ES-I3 (cell line): ENCODE measurements around the gene CAMTA2.

Experiments
- H3K36me3 ChIP-seq: 2 replicates; pipeline ENCODE4 v1.6.1; 2013; ENCODE audit warnings: mild to moderate bottlenecking, low read length, control low read depth, moderate library complexity; ENCODE audit not compliant: insufficient read depth
- H3K4me1 ChIP-seq: 2 replicates; pipeline ENCODE4 v1.6.1; 2013; ENCODE audit warnings: mild to moderate bottlenecking, control low read depth, low read length; ENCODE audit not compliant: insufficient read depth
- H3K9ac ChIP-seq: 2 replicates; pipeline ENCODE4 v1.6.1; 2013; ENCODE audit warnings: low read depth, mild to moderate bottlenecking, low read length, moderate library complexity
- H3K9me3 ChIP-seq: 2 replicates; pipeline ENCODE4 v1.6.1; 2013; ENCODE audit warnings: mild to moderate bottlenecking, low read length, moderate library complexity; ENCODE audit not compliant: control insufficient read depth, insufficient read depth

The CAMTA2 gene

DNA sequence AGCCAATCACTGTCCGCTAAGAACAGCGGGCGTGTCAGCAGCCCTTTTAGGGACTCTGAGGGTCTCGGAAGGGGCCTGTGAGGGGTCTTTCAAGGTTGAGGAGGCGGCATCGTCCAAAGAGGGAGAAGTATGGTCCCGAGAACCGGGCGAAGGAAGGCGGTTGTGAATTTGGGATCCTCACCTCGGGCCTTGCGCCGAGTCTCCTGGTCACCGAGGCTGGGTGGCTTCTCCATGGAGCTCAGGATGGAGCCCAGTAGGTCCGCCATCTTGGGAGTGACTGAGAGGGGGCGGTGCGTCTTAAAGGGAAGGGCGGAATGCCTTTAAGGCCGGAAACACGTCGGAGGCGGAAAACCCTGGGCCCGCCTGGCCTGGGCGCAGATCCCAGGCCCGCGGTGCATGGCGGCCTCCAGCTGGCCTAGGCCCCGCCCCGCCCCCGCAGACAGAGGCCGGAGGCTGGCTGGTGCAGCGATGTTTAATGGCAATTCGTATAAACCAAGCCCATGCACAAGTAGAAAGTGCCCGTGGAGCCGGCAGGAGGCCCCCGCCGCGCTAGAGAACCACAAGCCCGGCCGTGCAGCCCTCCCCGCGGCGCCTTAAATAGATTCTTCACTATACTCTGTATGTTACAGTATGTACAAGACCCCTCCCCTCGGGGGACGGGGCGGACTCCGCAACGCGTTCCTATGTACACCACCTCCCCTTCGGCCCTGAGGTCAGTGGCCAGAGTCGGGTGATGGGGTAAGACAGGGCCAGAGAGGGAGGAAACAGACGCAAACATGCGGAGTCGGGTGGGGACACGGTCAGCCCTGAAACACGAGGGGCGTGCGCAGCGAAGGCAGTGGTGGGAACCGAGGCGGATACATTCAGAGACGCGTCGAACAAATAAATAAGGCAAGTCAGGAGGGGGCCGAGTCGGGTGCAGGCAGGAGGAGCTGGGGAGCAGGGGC is 19.7 kb downstream of the CAMTA2 start, which contains the start of gene SPAG7:
SPAG7 (minus strand) TSS at position 279 of the 947 bp plus-strand sequence; CDS start at position 266, 13 bp downstream.
- peaks cover 5% of the 10 kb centered on the region for H3K36me3 ChIP-seq
- no peaks in the 10 kb centered on the region for H3K9me3 ChIP-seq
- peaks cover 11% of the 10 kb centered on the region for H3K4me1 ChIP-seq
- H3K9ac ChIP-seq: peak within 1 kb of the TSS; percentile 73

DNA sequence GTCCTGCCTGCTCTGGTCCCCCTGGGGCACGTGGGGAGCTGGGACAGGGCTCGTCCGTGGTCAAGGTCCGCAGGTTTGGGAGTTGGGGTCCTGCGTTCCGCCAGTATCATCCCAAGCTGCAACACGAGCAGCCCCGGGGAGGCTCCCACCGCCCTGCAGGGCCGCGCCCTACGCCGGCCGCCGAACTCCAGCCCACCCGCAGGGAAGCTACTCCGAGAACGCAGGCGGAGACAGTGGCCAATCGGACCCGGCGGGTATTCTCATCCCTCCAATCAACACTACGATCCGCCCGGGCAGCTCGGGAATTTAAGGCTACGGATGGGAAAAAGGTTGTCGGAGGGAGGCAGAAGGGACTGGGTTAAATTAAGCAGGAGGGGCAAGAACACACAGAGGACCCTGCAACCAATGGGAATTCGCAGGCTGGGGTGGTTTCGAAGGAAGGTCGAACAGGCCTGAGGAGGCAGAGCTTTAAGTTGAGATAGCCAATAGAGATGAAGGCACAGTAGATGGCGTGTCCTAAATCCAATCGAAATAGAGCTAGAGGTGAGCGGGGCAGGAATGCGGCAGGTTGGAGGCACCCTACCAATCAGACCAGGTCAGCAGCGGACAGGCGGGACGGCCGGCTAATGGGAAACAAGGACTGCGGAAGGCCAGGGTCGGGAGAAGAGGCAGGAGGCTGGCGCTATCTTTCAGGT is 20.5 kb downstream of the CAMTA2 start:
- Histone ChIP-seq H3K4me1 (peaks cover 11% of the 10 kb centered on the region), H3K9ac (peak overlapping the region; percentile 73), H3K9me3 (no peaks in the 10 kb centered on the region), H3K36me3 (peaks cover 5% of the 10 kb centered on the region)

DNA sequence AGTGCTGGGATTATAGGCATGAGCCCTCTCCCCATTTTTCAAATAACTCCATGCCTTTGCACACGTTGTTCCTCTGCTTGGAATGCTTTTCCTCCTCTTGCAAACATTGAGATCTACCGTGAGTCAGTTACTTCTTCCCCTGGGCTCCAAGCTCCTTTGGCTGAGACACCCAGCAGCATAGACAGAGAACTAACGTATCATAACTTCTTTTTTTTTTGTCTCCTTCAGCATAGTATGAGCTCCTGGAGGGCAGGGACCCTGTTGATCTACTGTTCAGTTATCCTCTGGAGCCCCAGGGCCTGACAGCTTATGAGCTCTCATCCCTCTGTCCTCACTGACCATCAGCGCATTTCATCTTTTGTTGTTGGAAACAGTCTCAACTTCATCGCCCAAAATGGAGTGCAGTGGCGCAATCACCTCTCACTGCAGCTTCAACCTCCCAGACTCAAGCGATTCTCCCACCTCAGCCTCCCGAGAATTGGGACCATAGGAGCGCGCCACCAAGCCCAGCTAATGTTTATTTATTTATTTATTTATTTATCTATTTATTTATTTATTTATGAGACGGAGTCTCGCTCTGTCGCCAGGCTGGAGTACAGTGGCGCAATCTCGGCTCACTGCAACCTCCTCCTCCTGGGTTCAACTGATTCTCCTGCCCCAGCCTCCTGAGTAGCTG is 22.0 kb downstream of the CAMTA2 start:
- H3K9me3 ChIP-seq: no peaks in the 10 kb centered on the region
- H3K36me3 ChIP-seq: peaks cover 5% of the 10 kb centered on the region
- H3K4me1 ChIP-seq: peaks cover 11% of the 10 kb centered on the region
- H3K9ac ChIP-seq: no peak overlapping the region

DNA sequence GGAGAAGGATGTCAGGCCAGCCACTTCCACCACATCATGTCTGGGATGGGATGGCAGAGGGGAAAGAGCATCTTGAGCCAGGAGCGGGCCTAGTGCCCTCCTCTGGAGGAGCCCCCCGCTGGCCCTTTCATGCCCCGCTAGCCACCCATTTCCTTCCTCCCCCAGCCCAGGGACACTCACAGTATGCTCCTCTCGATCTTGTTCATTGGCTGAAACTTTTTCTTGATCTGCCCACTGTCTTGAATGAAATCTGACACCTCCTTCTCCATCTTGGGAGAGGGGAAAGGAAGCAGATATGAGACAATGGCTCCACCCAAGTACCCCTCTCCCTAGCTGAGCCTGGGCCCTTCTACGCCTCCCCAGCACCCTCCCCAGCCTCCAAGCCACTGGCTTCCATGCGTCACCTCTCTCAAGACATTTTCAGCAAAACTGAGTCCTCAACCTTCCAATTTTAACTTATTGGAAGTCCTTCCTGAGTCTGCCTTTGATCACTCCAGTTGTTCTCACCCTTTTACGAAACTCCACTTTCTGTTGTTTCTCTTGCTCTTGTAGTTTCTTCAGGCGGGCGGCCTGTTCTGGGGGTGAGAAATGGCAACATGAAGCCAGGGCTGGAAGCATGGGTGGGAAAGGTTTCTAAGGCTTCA is 27.1 kb downstream of the CAMTA2 start:
- H3K36me3 ChIP-seq: no peaks in the 10 kb centered on the region; the same call in 1 of the 2 replicates
- no peaks in the 10 kb centered on the region for H3K9me3 ChIP-seq
- H3K4me1 ChIP-seq: no peaks in the 10 kb centered on the region; the same call in 1 of the 2 replicates
- H3K9ac ChIP-seq: no peak overlapping the region

DNA sequence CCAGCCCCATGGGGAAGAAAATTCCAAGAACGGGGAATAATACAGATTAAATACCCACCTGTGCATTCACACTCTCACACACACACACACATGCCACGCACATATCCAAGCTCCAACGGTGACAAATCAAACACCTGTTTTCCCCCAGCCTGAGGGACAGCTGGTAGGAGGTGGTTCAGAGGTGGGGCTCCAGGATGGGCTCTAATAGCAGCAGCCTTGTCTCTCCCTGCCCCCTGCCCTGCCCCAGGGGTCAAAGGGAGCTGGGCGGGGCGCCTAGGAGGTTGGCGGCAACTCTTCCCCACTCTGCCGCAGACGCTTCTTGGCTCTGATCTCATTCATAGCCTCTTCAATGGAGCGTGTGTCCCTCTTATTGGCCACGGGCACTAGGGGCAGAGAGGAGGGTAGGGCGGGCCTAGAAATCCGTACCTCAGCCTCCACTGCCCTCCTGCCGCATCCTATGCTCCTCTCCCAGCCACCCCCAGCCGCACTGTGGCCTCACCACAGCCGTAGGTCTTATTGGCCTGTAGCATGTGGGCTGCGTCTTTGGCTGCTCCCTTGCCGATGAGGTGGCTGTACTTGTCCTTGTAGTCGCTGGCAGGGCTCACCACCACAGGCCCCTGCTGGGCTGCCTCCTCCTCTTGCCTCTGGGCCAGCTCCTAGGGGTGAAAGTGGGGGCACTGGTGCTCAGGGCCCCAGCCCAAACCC is 28.1 kb downstream of the CAMTA2 start:
- Histone ChIP-seq H3K36me3 (no peaks in the 10 kb centered on the region; the same call in 1 of the 2 replicates), H3K9me3 (no peaks in the 10 kb centered on the region), H3K4me1 (no peaks in the 10 kb centered on the region; the same call in 1 of the 2 replicates), H3K9ac (no peak overlapping the region)

DNA sequence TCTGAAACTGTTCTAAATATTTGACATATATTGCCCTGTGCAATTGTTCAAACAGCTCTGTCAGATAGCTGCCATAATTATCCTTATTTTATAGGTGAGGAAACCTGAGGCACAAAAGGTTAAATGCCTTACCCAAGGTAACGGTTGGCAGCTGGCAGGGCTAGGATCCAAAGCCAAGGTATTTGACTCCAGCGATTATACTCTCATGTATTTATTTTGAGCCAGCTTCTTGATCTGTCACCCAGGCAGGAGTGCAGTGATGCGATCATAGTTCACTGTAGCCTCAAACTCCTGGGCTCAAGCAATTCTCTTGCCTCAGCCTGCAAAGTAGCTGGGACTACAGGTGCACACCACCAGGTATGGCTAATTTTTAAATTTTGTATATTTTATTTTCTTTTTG is 29.4 kb downstream of the CAMTA2 start:
- no peaks in the 10 kb centered on the region; the same call in 1 of the 2 replicates for H3K4me1 ChIP-seq

DNA sequence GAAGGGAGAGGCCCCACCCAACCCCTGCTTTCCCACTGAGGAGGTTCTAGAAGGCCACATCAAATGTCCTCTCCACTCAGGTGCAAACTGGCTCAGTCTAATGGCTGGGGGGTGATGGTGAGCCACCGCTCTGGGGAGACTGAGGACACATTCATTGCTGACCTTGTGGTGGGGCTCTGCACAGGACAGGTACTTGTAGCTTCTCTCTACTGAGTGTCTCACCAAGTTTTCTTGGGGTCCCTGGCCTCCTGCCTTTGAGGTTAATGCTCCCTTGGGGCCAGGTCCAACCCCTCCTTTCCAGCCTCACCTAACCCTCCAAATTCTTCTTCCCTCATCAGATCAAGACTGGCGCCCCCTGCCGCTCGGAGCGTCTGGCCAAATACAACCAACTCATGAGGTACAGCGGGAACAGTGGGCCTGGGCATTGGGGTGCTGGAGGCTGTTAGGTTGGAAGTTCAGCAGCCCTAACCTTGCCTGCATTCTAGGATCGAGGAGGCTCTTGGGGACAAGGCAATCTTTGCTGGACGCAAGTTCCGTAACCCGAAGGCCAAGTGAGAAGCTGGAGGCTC is 30.9 kb downstream of the CAMTA2 start:
- H3K9ac ChIP-seq: no peak overlapping the region
- H3K36me3 ChIP-seq: no peaks in the 10 kb centered on the region
- H3K4me1 ChIP-seq: peaks cover 4% of the 10 kb centered on the region; the same call in 1 of the 2 replicates
- H3K9me3 ChIP-seq: no peaks in the 10 kb centered on the region

More for the DNA sequence above, 29.4 kb downstream of the CAMTA2 start:
- no peak overlapping the region for H3K9ac ChIP-seq
- no peaks in the 10 kb centered on the region; the same call in 1 of the 2 replicates for H3K36me3 ChIP-seq
- H3K9me3 ChIP-seq: no peaks in the 10 kb centered on the region

DNA sequence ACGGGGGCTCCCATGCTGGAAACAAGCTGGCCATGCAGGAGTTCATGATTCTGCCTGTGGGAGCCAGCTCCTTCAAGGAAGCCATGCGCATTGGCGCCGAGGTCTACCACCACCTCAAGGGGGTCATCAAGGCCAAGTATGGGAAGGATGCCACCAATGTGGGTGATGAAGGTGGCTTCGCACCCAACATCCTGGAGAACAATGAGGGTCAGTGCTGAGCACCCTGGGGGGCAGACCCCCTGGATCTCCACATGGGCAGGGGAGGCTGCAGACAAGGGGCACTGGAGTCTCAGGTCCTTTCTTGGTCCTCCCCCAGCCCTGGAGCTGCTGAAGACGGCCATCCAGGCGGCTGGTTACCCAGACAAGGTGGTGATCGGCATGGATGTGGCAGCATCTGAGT is 32.4 kb downstream of the CAMTA2 start:
- Histone ChIP-seq H3K9me3 (no peaks in the 10 kb centered on the region), H3K36me3 (no peaks in the 10 kb centered on the region), H3K9ac (no peak overlapping the region), H3K4me1 (peaks cover 5% of the 10 kb centered on the region; the same call in 1 of the 2 replicates)

DNA sequence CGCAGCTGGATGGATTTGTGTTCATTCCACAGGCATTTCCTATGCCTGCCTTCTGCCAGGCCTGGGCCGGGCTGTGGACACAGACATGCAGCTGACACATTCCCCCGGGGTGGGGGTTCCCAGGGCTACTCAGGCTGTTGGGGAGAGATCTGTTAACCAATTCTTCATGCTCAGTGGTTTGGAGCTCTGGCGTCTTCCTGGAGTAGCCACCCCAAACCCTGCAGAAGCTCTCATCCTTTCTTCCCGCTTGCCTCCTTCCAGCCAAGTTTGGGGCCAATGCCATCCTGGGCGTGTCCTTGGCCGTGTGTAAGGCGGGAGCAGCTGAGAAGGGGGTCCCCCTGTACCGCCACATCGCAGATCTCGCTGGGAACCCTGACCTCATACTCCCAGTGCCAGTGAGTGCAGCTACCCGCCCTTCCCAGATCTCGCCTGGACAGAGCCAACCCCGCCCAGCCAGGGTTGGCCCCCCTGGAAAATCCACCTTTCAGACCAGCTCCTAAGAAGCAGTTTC is 34.0 kb downstream of the CAMTA2 start:
- H3K9ac ChIP-seq: no peak overlapping the region
- H3K36me3 ChIP-seq: no peaks in the 10 kb centered on the region
- H3K4me1 ChIP-seq: peaks cover 5% of the 10 kb centered on the region; the same call in 1 of the 2 replicates

DNA sequence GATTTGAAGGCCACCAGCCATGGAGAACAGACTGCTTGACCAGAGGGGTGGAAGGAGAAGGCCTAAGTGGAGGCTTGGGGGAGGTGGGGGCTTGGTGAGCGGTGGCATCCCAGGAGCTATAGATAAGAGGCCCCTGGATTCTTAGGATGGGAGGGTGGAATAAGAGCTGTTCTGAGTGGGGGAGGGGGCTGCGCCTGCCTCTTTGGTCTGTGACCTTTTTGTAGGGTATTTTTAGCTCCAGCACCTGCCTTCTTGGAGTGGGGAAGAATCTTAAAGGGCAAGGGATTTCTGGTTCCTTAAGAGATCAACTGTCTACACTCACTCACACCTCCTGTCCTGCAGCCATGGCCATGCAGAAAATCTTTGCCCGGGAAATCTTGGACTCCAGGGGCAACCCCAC is 36.0 kb downstream of the CAMTA2 start:
- Histone ChIP-seq H3K36me3 (peaks cover 3% of the 10 kb centered on the region), H3K4me1 (peaks cover 5% of the 10 kb centered on the region; the same call in 1 of the 2 replicates)

More for the DNA sequence above, 34.0 kb downstream of the CAMTA2 start:
- H3K9me3 ChIP-seq: no peaks in the 10 kb centered on the region

DNA sequence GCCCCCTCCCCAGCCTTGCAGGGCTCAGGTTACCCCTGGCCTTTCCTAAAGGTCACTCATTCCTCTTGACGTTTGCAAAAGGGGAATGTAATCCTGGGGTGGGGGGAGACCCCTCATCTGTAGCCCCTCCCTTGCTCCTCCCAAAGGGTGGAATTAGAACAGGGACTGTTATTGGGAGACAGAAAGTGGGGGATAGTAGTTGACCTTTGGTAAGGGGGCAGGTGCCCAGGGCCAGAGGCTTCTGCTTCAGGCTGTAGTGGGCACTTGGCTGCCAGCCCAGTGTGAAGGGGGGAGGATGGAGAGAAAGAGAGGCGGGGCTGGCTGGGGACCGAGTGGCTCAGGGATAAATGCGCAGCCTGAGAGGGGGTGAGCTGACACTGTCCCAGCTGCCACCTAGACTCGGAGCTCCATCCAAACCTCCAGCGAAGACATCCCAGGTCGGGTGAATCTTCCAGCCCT is 36.7 kb downstream of the CAMTA2 start, which contains the start of gene ENO3:
ENO3 (plus strand) TSS at position 374 of the 459 bp plus-strand sequence. CDS start 711 bp downstream, outside the sequence.
- H3K4me1 ChIP-seq: peaks cover 11% of the 10 kb centered on the region
- peak within 1 kb of the TSS; percentile 81 for H3K9ac ChIP-seq
- peaks cover 9% of the 10 kb centered on the region for H3K36me3 ChIP-seq
- H3K9me3 ChIP-seq: no peaks in the 10 kb centered on the region

More for the DNA sequence above, 36.0 kb downstream of the CAMTA2 start:
- H3K9ac ChIP-seq: peak overlapping the region; percentile 81; the same call in 1 of the 2 replicates
- no peaks in the 10 kb centered on the region for H3K9me3 ChIP-seq

DNA sequence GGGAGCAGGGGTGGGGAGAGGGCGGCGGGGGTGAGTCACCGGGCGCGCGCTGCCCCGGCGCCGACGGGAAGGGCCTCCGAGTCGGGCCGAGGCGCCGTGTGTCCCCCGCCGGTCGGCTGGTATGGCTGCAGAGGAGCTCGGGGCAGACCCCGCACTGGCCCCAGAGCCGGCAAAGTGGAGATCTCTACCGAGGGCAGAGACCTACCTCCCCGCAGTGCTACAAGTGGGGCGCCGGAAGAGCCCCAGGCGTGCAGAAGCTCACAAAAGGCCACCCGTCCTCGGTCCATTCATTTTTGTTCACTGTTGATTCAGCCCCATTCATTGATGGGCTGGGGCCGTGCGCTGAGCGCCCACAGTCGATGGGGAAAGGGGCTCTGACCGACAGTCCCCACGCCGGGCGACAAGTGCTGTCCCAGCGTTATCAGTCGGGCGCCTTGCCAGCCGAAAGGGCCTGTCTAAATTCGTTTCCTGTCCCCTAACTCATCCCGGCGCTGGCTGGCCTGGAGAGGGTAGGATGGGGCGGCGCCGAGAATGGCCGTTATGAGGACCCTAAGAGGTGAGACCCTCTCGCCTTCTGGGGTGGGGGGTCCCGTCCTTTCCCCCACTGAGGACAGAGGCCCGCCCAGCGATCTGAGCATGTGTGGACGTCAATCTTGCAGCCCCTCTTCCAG is 37.3 kb downstream of the CAMTA2 start:
- H3K9ac ChIP-seq: peak overlapping the region; percentile 81
- H3K36me3 ChIP-seq: peaks cover 9% of the 10 kb centered on the region
- peaks cover 16% of the 10 kb centered on the region for H3K4me1 ChIP-seq
- H3K9me3 ChIP-seq: no peaks in the 10 kb centered on the region
